T-helper 1 cell treated with Interleukin-12 subunit alpha and Interleukin-12 subunit beta and Interleukin-4 antibody, amounts not matched to agents 30 μg/mL and 1 μg/mL, for 36 hours (primary cell): ENCODE data around the gene BTN3A1.
"Not testable (repeated sequence)": the region's sequence is repeated elsewhere in the genome, so short reads cannot be mapped to it uniquely, and the experiment has no call there.

Source experiments
- H3K27ac Mint-ChIP-seq: one replicate; pipeline ENCODE4 v1.8.0; 2021; ENCODE audit warnings: mild to moderate bottlenecking, mixed read lengths
- H3K27me3 Mint-ChIP-seq: one replicate; pipeline ENCODE4 v1.8.0; 2021; ENCODE audit warnings: low read depth, mixed read lengths
- H3K36me3 Mint-ChIP-seq: one replicate; pipeline ENCODE4 v1.8.0; 2021; ENCODE audit warnings: low read depth, mixed read lengths
- H3K4me1 Mint-ChIP-seq: one replicate; pipeline ENCODE4 v1.8.0; 2021; ENCODE audit warnings: low read depth, mixed read lengths
- H3K4me3 Mint-ChIP-seq: one replicate; pipeline ENCODE4 v1.8.0; 2021; ENCODE audit warnings: mild to moderate bottlenecking, moderate library complexity, mixed read lengths
- H3K9me3 Mint-ChIP-seq: one replicate; pipeline ENCODE4 v1.8.0; 2021; ENCODE audit warnings: mixed read lengths

The BTN3A1 gene

DNA sequence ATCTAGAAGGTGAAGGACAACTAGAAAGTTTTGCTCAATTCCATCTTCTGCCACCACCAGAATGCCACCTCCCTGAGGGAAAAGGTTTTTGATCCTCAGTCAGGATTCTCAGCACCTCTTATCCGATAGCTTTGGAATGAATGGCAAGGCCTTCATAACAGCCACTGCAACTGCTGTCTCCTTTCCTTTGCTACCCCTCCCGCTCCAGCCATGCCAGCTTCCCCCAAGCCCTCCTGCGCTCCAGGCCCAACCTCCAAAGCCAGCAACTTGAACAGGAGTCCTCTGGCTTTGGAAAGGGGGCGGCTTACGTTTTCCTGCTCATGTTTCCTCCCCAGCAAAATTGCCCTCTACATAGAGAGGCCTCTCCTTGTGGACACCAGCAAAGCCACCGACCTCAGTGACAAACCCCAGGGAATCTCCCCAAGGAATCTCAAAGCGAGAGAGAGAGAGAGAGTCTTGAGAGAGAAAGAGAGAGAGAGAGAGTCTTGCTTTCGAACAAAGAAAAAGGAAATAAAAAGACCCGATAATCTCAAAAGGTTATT lies 55.3 kb downstream of the BTN3A1 start:
- no peaks in the 10 kb centered on the region for H3K27me3 Mint-ChIP-seq
- peak overlapping the region; percentile 95 for H3K27ac Mint-ChIP-seq
- peaks cover 39% of the 10 kb centered on the region for H3K4me1 Mint-ChIP-seq
- peak overlapping the region; percentile 98 for H3K4me3 Mint-ChIP-seq
- H3K9me3 Mint-ChIP-seq: no peaks in the 10 kb centered on the region
- peaks cover 35% of the 10 kb centered on the region for H3K36me3 Mint-ChIP-seq

DNA sequence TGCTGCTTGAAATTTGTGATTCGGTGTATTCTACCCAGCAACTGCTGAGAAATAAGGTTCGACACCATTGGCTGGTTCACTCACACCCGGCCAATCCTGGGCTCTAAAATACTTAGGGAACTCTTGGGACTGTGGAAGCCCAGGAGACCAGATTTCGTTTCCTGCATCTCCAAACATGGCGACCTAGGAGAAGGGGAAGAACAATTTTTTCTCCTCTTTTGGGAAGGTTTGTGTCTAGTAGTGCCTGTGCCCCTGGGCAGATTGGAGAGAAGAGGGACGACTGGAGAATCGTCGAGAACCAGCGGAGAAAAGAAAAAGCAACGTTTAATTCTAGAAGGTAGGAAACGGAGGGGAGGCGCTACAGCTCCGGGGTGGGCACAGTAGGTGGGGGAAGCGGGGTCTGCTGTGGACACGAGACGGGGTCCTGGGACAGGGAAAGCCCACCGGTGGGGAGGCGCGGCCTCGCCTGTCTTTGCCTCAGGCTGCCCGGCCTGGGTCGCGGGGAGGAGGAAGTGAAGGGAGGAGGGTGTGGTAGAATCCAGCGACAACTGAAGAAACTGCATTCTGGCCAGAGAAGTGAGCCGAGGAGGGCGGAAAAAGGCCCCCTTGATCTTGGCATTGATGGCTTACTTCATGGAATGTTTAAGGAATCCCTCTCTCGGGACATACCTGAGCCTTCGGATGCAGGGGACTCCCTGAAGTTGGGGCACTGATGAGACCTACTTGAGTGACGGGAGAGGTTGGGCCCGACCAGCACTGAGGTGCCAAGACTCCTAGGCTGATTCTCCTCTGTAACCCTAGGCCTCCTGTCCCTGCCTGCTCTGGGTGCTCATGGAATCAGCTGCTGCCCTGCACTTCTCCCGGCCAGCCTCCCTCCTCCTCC lies 56.0 kb downstream of the BTN3A1 start, which contains the start of gene BTN2A1:
Gene BTN2A1, plus strand, starts transcription at position 150 of the 883 bp plus-strand sequence. Its CDS starts 682 bp downstream, at position 832.
- Mint-ChIP-seq H3K4me3 (peak within 1 kb of the TSS; percentile 98), H3K36me3 (peaks cover 38% of the 10 kb centered on the region), H3K27ac (peak within 1 kb of the TSS; percentile 95), H3K9me3 (no peaks in the 10 kb centered on the region), H3K27me3 (no peaks in the 10 kb centered on the region), H3K4me1 (peaks cover 42% of the 10 kb centered on the region)

DNA sequence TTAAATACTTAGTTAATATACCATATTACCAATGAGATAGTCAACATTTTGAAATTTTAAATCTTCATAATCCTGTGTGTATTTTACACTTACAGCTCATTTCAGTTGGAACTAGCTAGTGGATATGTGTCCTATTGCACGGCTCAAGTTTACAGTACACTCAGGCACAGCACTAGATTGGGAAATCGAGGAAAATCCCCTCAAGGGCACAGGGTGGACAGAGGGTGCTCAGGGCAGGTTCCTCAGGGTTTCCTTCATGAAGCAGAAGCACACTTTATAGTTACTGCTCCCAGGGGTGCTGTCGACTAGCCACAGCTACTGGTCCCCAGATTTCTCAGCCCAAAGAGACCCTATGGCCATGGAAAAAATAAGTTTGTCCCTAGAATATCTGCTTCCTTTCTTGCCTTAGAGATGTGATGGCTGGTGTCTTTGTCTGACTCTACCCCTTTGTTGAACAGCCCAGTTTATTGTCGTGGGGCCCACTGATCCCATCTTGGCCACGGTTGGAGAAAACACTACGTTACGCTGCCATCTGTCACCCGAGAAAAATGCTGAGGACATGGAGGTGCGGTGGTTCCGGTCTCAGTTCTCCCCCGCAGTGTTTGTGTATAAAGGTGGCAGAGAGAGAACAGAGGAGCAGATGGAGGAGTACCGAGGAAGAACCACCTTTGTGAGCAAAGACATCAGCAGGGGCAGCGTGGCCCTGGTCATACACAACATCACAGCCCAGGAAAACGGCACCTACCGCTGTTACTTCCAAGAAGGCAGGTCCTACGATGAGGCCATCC lies 57.1 kb downstream of the BTN3A1 start:
- Mint-ChIP-seq H3K9me3 (no peaks in the 10 kb centered on the region), H3K36me3 (peaks cover 47% of the 10 kb centered on the region), H3K27ac (peak overlapping the region; percentile 67), H3K4me1 (peaks cover 52% of the 10 kb centered on the region), H3K27me3 (no peaks in the 10 kb centered on the region), H3K4me3 (peak overlapping the region; percentile 87)

DNA sequence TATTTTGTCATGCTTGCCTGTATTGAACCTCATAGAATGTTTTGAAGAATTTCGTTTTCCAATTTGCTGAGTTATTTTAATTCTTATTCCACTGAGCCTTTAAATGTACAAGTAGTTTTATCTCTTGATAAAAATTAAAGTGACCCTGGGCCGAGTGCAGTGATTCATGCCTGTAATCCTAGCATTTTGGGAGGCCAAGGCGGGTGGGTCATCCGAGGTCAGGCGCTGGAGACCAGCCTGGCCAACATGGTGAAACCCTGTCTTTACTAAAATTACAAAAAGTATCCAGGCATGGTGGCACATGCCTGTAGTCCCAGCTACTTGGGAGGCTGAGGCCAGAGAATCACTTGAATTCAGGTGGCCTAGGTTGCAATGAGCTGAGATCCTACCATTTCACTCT lies 59.3 kb downstream of the BTN3A1 start:
- H3K27ac Mint-ChIP-seq, H3K9me3 Mint-ChIP-seq, H3K27me3 Mint-ChIP-seq: not testable (repeated sequence)
- peak overlapping the region; percentile 28 for H3K4me3 Mint-ChIP-seq
- peaks cover 64% of the 10 kb centered on the region for H3K36me3 Mint-ChIP-seq
- H3K4me1 Mint-ChIP-seq: peaks cover 57% of the 10 kb centered on the region

DNA sequence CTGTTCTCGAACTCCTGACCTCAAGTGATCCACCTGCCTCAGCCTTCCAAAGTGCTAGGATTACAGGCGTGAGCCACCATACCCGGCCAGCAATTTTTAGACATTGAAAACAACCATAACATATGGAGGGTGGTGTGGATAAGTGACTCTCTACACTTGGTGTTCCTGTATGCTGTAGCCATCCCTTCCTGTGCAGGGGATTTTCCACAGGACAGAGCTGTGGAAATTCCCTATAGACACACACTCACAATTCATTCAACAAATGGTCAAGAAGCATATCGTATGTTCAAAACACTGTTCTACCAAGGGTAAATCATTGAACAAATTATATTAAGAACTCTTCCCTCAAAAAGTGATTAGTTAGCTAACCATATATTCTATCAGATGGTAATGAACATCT lies 61.9 kb downstream of the BTN3A1 start:
- Mint-ChIP-seq H3K36me3 (peaks cover 79% of the 10 kb centered on the region), H3K27ac (peak overlapping the region; percentile 62), H3K9me3 (no peaks in the 10 kb centered on the region), H3K4me1 (peaks cover 42% of the 10 kb centered on the region), H3K4me3 (no peak overlapping the region), H3K27me3 (no peaks in the 10 kb centered on the region)

DNA sequence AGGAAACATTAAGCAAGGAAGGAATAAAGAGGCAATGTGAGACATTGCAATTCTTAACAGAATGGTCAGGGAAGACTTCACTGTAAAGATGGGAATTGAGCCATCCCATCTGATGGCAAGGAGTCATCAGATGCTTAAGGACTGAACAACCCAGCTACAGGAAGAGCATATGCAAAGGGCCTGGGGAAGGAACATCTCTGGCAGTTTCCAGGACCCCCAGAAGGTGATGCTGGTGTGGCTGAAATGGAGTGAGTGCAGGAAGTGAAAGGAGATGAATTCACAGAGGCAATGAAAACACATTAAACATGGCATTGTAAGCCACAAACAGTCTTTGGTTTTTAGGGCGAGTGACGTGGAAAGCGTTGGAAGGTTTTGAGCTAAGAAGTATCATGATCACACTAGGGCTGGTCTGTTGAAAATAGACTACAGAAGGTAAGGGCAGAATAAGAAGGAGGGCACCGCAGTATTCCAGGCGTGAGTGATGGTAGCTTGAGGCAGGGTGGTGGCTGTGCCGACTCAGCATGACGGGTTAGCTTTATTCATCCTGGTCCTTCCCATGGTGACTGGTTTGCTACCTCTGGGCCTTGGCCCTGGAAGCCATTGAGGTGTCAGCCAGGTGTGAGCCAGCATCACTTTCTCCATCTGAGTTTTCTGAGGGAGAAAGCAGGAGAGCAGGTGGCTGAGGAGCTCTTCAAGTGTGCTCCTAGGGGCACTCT lies 62.5 kb downstream of the BTN3A1 start:
- H3K9me3 Mint-ChIP-seq: no peaks in the 10 kb centered on the region
- peaks cover 36% of the 10 kb centered on the region for H3K4me1 Mint-ChIP-seq

More for the DNA sequence above, 62.5 kb downstream of the BTN3A1 start:
- Mint-ChIP-seq H3K27ac (peak overlapping the region; percentile 62), H3K36me3 (peaks cover 77% of the 10 kb centered on the region), H3K27me3 (no peaks in the 10 kb centered on the region), H3K4me3 (no peak overlapping the region)
